ENCODE results near the gene OGFR. TPM values are rescaled to one million over a fixed set of nuclear protein-coding genes. Genes with fewer than 3 reads are reported as not detected.

The OGFR gene
- total RNA-seq, 1 donor = 31.0 TPM

DNA sequence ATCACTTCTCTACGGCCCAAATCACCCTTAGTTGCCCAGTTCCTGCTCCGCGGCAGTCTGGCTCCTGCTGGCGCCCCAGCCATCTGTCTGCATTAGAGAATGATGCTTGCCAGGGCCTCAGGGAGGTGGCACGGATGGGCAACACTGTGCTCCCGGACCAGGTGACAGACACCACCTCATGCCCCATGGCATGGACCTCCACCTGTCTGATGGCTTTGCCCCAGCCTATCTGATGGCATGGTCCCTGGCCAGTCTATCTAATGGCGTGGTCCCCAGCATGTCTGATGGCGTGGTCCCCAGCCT, 27.2 kb upstream of the OGFR start:
- DNase-seq (ENCODE audit: low read depth) = no peak
- TF ChIP-seq, protein P1, sequence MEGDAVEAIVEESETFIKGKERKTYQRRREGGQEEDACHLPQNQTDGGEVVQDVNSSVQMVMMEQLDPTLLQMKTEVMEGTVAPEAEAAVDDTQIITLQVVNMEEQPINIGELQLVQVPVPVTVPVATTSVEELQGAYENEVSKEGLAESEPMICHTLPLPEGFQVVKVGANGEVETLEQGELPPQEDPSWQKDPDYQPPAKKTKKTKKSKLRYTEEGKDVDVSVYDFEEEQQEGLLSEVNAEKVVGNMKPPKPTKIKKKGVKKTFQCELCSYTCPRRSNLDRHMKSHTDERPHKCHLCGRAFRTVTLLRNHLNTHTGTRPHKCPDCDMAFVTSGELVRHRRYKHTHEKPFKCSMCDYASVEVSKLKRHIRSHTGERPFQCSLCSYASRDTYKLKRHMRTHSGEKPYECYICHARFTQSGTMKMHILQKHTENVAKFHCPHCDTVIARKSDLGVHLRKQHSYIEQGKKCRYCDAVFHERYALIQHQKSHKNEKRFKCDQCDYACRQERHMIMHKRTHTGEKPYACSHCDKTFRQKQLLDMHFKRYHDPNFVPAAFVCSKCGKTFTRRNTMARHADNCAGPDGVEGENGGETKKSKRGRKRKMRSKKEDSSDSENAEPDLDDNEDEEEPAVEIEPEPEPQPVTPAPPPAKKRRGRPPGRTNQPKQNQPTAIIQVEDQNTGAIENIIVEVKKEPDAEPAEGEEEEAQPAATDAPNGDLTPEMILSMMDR (IDR thresholded peaks at IDR 0.05; ENCODE audit: insufficient read depth, low read length) = no peak
- H3K4me3 ChIP-seq (ENCODE audit: low read depth, low read length) = no peak overlapping the region

DNA sequence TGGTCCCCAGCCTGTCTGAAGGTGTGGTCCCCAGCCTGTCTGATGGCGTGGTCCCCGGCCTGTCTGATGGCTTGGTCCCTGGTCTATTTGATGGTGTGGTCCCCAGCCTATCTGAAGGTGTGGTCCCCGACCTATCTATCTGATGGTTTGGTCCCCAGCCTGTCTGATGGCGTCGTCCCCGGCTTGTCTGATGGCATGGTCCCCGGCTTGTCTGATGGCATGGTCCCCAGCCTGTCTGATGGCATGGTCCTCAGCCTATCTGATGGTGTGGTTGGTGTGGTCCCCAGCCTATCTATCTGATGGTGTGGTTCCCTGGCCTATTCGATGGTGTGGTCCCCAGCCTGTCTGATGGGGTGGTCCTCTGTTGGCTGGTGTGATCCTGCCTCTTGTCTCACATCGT, 26.6 kb upstream of the OGFR start:
- no peak for DNase-seq (ENCODE audit: low read depth)
- TF ChIP-seq, protein P1 (IDR thresholded peaks at IDR 0.05; ENCODE audit: insufficient read depth, low read length) = no peak

DNA sequence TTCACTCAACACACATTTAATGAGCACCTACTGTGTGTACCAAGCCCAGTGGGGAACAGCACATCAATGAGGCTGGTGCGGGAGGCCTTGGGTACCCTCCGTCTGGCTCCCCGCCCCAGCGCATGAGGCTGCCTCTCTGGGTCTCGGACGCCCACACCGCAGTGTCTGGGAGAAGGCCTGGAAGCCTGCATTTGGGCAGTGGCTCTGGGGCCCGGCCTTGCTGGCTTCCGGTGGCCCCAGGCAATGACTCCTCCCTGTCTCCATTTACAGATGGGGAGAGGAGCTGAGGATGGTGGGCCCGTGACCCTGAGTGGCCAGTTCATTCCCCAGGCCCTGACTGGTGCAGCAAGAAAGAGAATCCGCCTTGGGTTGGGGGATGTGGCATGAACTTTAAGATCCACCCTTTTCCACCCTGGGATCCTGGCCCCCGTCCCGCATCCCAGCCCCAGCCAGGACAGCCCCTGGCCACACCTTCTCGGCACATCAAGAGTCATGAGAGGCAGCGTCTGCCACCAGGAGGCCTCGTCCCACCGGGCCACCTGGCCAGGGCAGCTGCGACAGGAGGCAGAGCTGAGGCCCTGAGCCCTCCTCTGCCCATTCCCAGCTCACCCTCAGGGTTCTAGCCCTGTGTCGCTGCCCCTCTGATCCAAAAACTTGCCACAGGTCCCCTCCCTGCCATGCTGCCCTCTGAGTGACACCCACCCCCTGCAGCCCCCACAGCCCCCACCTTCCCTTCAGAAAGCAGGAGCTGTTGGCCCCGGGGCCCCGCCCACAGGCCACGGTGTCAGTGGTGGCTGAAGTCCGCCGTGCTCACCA, 25.8 kb upstream of the OGFR start:
- TF ChIP-seq, protein P1 (IDR thresholded peaks at IDR 0.05; ENCODE audit: insufficient read depth, low read length) = no peak
- no peak overlapping the region for H3K4me3 ChIP-seq (ENCODE audit: low read depth, low read length)
- DNase-seq (ENCODE audit: low read depth) = no peak

More for the DNA sequence above, 26.6 kb upstream of the OGFR start:
- no peak overlapping the region for H3K4me3 ChIP-seq (ENCODE audit: low read depth, low read length)

DNA sequence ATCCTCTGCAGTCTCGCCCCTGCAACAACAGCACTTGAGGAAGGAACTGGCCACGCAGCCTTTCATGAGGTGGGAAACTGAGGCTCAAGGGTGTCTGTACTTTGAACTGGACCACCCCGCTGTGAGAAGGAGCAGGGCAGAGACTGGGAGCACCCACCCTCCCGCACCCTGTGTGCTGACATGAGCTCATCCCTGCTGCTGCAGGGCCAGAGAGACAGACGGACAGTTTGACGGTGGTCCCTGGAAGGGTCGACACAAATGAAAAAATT, 25.3 kb upstream of the OGFR start:
- DNase-seq (ENCODE audit: low read depth) = no peak
- TF ChIP-seq, protein P1 (IDR thresholded peaks at IDR 0.05; ENCODE audit: insufficient read depth, low read length) = no peak
- H3K4me3 ChIP-seq (ENCODE audit: low read depth, low read length) = no peak overlapping the region

DNA sequence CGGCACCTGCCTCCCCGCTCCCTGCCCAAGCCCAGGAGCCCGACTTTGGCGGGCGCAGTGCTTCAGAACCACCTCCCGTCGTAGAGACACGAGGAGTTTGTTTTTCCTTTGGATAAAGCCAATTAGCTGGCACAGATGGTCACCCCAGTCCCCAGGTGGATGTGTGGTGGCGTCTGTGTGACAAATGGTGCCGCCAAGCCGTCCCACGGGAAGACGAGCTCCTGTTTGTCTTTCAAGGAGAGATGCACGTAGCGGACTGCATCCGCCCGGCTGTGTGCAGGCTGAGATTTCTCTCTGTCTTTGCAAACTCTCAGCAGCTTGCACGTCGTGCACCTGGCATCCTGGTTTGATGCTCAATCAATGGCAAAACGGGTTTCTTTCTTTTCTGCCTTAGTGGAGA, 24.4 kb upstream of the OGFR start:
- no peak for DNase-seq (ENCODE audit: low read depth)
- TF ChIP-seq, protein P1 (IDR thresholded peaks at IDR 0.05; ENCODE audit: insufficient read depth, low read length) = no peak
- H3K4me3 ChIP-seq (ENCODE audit: low read depth, low read length) = no peak overlapping the region

DNA sequence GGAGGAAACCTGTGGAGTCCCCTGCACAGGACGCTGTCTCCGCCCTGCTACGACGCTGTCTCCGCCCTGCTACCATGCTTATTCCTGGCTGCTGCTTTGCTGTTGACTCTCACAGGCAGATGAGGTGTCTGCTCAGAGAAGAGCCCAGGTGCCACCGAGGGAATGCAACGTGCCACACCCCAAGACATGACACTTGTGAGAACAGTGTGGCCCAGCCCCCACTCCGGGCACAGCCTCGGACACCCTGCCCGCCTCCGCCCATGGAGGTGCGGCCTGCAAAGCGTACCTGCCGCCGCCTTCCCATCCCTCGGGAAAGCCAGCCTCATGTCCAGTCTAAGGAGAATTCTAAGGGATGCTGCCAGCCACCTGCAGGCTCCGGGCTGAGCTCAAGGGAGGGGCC, 23.9 kb upstream of the OGFR start:
- TF ChIP-seq, protein P1 (IDR thresholded peaks at IDR 0.05; ENCODE audit: insufficient read depth, low read length) = no peak
- DNase-seq (ENCODE audit: low read depth) = no peak
- H3K4me3 ChIP-seq (ENCODE audit: low read depth, low read length) = no peak overlapping the region

All from fibroblast of the aortic adventitia (primary cell).